IPS-15b (cell line): ENCODE measurements around the gene ESYT1.
A peak's percentile ranks its signal among the peaks of the same experiment; 100 is the strongest.
"Not testable (repeated sequence)": the region's sequence is repeated elsewhere in the genome, so short reads cannot be mapped to it uniquely, and the experiment has no call there.

Experiments
- H3K27me3 ChIP-seq: one replicate; pipeline ENCODE4 v1.6.1; 2013; ENCODE audit warnings: low read length; ENCODE audit not compliant: control insufficient read depth, insufficient read depth
- H3K36me3 ChIP-seq: one replicate; pipeline ENCODE4 v1.6.1; 2013; ENCODE audit warnings: low read length; ENCODE audit not compliant: control insufficient read depth, insufficient read depth
- H3K4me1 ChIP-seq: one replicate; pipeline ENCODE4 v1.6.1; 2013; ENCODE audit warnings: mild to moderate bottlenecking, low read length; ENCODE audit not compliant: control insufficient read depth, insufficient read depth
- H3K4me3 ChIP-seq: one replicate; pipeline ENCODE4 v1.5.1; 2013; ENCODE audit warnings: low read depth, low read length
- H3K9ac ChIP-seq: one replicate; pipeline ENCODE4 v1.6.1; 2013; ENCODE audit warnings: low read depth, mild to moderate bottlenecking, low read length
- H3K9me3 ChIP-seq: one replicate; pipeline ENCODE4 v1.6.1; 2013; ENCODE audit warnings: mild to moderate bottlenecking, low read length; ENCODE audit not compliant: control insufficient read depth, insufficient read depth

ESYT1 gene

GRCh38 chr12:56107242-56107641 is 20.8 kb upstream of the ESYT1 start:
- H3K4me1 ChIP-seq, result peaks cover 16% of the 10 kb centered on the region
- no peak overlapping the region for H3K9ac ChIP-seq
- peaks cover 39% of the 10 kb centered on the region for H3K36me3 ChIP-seq
- no peak overlapping the region for H3K4me3 ChIP-seq
- no peaks in the 10 kb centered on the region for H3K9me3 ChIP-seq
- H3K27me3 ChIP-seq, result no peaks in the 10 kb centered on the region

DNA sequence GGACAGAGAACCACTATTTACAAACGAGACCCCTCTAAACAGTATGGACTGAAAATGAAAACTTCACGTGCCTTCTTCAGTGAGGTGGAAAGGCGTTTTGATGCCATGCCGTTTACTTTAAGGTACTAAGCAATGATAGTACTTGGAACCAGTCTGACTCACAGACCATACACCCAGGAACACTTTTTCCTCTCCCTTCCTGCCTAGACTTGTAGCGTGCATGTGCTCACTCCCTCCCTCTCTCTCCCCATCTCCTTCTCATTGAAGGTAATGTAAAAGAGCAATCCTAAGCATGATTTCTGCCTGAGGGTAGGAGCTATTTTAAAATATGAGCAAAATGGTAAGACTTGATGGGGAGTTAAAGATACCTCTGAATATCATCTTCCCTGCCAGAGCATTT is 17.5 kb upstream of the ESYT1 start:
- H3K4me1 ChIP-seq, result peaks cover 8% of the 10 kb centered on the region
- no peak overlapping the region for H3K4me3 ChIP-seq
- H3K27me3 ChIP-seq, result no peaks in the 10 kb centered on the region
- H3K9me3 ChIP-seq, result no peaks in the 10 kb centered on the region
- peaks cover 44% of the 10 kb centered on the region for H3K36me3 ChIP-seq
- no peak overlapping the region for H3K9ac ChIP-seq

DNA sequence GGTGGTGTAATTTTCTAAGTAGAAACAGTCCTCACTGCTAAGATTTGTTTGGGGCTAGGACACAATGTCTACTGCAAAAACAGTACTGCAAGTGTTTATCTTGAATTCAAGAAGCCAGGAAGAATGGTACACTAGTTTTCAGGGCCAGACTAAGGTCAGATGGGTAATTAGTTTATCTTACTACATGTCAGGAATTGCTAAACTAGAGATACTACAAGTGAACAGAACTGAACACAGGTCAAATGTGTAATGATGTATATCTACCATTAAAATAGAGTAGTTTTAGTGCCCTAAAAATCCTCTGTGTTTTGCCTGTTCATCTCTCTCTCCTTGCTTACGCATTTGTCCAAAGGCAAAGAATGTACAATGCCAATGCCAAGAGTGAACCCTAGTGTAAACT is 14.0 kb upstream of the ESYT1 start:
- Histone ChIP-seq H3K9me3 (no peaks in the 10 kb centered on the region), H3K36me3 (peaks cover 30% of the 10 kb centered on the region), H3K27me3 (no peaks in the 10 kb centered on the region), H3K4me1 (peaks cover 3% of the 10 kb centered on the region), H3K9ac (no peak overlapping the region), H3K4me3 (no peak overlapping the region)

DNA sequence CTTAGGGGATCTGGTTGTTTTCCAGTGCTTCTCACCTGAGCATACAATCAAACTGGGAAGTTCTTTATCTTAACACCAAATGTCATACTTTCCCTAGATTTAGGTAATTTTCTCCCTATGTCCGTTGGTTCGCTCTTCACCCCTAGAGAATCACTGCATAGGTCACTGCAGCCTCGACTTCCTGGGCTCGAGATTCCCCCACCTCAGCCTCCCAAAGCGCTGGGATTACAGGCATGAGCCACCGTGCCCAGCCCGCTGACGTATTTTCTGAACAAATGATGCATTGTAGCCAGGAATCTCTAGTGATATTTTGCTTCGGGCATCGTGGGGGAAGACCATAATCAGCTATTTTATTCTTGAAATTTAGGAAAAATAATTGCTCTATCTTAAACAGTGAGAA is 12.7 kb upstream of the ESYT1 start:
- peaks cover 9% of the 10 kb centered on the region for H3K4me1 ChIP-seq
- H3K27me3 ChIP-seq, result no peaks in the 10 kb centered on the region
- no peaks in the 10 kb centered on the region for H3K9me3 ChIP-seq
- peak overlapping the region; percentile 95 for H3K4me3 ChIP-seq
- peak overlapping the region; percentile 51 for H3K9ac ChIP-seq
- peaks cover 18% of the 10 kb centered on the region for H3K36me3 ChIP-seq

GRCh38 chr12:56116267-56117081 is 11.6 kb upstream of the ESYT1 start, which contains the start of gene RPL41:
Gene RPL41 (plus strand): TSS chr12:56116633.
- peak within 1 kb of the TSS; percentile 95 for H3K9ac ChIP-seq
- H3K9me3 ChIP-seq, result no peaks in the 10 kb centered on the region
- H3K4me1 ChIP-seq, result peaks cover 9% of the 10 kb centered on the region
- peak within 1 kb of the TSS; percentile 95 for H3K4me3 ChIP-seq
- H3K36me3 ChIP-seq, result peaks cover 12% of the 10 kb centered on the region
- H3K27me3 ChIP-seq, result no peaks in the 10 kb centered on the region

DNA sequence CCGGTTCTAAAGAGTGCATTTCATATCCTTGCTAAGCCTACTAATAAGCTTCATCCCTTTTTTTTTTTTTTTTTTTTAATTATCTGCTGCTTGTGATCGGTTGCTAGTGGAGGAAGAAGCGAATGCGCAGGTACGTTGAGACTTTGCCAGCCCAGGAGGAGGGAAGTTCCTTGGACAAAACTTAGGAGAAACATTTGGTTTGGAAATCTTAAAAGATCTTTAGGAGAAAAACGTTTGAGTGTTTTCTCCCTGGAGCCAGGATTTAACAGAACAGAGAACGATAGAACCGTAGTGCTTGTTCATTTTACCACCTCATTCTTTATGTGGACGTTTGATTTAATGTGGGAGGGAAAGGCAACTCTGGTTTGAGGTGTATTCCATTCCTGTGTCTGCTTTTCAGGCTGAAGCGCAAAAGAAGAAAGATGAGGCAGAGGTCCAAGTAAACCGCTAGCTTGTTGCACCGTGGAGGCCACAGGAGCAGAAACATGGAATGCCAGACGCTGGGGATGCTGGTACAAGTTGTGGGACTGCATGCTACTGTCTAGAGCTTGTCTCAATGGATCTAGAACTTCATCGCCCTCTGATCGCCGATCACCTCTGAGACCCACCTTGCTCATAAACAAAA is 10.9 kb upstream of the ESYT1 start:
- Histone ChIP-seq H3K9ac (peak overlapping the region; percentile 95), H3K36me3 (peaks cover 12% of the 10 kb centered on the region), H3K4me3 (peak overlapping the region; percentile 95)
- H3K27me3 ChIP-seq, H3K4me1 ChIP-seq, H3K9me3 ChIP-seq: not testable (repeated sequence)

DNA sequence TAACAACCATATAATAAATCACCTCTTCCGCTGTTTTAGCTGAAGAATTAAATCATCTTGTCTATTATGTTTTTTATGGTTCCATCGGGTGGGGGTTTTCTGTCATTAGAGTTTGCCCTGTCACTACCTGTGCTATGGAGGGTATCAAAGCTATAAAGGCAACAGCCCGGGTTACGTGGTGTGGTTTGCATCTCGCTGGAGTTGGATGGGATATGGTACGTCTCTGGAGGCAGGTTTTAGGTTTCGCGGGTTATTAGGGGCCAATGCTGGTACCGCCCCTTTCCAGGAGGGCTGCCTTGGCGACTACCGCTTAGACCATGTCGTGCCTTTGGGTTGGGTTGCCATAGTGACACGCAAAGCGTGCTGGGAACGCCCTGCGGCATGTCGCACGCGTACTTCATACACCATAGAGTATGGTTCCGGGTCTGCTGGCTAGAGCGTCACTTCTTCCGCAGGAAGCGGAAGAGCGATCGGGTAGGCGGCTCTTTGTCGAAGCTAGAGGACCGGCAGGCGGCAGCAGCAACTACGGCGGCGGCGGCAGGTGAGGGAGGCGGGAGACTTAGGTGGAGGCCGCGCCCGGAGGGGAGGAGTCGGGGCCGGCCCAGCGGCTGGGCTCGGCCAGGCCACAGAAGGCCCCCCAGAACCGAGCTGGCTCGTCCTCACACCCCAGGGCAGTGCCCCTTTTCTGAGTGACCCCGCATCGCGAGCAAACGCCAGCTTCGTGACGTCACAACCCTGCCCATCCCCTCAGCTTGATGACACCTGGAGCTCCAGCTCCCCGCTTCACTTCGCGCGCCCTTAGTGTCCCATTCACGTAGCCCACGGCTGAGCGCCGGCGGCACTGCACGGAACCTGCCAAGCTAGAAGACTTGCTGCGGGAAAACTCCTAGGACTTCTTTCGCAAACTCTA is 10.0 kb upstream of the ESYT1 start, which contains the start of gene ZC3H10:
ZC3H10 (plus strand) TSS at position 489 of the 910 bp plus-strand sequence. CDS start 2,297 bp downstream, outside the sequence.
- Histone ChIP-seq H3K4me3 (peak within 1 kb of the TSS; percentile 95), H3K9ac (peak within 1 kb of the TSS; percentile 95), H3K27me3 (no peaks in the 10 kb centered on the region), H3K9me3 (no peaks in the 10 kb centered on the region), H3K4me1 (peaks cover 9% of the 10 kb centered on the region), H3K36me3 (peaks cover 7% of the 10 kb centered on the region)

DNA sequence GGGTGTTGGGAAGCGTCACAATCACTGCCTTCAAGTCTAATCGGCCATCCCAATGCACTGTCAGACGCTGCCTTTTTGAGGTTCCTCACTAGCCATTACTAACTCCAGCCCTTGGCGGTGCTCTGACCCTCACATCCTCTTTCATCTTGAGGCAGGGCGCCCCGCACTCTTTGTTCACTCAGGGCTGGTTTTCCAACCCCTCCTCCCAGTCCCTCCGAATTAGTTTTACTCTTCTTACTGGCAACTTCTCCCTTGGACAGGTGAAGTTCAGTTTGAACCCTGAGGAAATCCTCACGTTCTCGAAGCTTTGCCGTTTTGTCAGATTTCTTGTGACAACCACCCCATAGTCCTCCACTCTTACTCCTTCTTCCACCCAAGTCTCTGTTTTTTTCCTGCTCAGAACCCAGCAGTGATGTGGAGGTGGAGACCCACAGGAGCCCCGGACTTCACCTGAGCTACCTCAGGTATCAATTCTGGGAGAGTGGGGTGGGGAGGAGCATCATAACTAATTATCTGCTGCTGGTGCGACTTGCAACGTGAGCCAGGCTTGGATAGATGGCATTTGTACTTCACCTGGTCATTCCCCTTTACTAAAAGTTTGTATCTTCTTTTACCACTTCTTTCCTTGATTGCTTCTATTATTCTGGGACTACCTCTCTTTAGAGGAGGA is 9.2 kb upstream of the ESYT1 start:
- Histone ChIP-seq H3K9me3 (no peaks in the 10 kb centered on the region), H3K27me3 (no peaks in the 10 kb centered on the region), H3K36me3 (peaks cover 7% of the 10 kb centered on the region), H3K9ac (peak overlapping the region; percentile 67), H3K4me1 (peaks cover 9% of the 10 kb centered on the region), H3K4me3 (peak overlapping the region; percentile 78)

DNA sequence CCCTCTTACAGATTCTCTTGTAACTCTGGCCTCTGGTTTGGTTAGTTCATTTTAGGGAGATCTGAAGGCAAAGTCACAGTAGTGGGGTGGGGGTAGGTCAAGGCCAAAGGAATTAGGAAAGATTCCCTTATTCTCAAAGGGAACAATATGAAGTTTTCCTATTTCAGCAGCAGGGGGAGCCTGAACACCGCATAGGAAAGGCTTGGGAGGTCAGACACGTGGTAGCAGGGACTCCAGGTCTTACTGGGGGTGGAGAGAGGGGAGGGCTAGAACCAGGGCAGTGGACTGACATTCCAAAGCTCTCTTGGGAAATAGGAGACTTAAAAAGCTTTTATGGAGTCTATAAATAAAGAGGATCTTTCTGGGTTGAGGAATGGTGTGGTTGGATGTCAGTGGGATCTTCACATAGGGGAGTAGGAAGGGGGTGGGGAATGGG is 8.7 kb upstream of the ESYT1 start:
- no peak overlapping the region for H3K9ac ChIP-seq
- H3K9me3 ChIP-seq, result no peaks in the 10 kb centered on the region
- H3K36me3 ChIP-seq, result peaks cover 7% of the 10 kb centered on the region
- no peaks in the 10 kb centered on the region for H3K27me3 ChIP-seq
- peak overlapping the region; percentile 78 for H3K4me3 ChIP-seq
- H3K4me1 ChIP-seq, result peaks cover 9% of the 10 kb centered on the region

- no peak overlapping the region for H3K9ac ChIP-seq
Observed at GRCh38 chr12:56120158-56120846, 7.8 kb upstream of the ESYT1 start.

More at GRCh38 chr12:56120158-56120846, 7.8 kb upstream of the ESYT1 start:
- no peaks in the 10 kb centered on the region for H3K27me3 ChIP-seq
- no peak overlapping the region for H3K4me3 ChIP-seq
- peaks cover 9% of the 10 kb centered on the region for H3K4me1 ChIP-seq
- no peaks in the 10 kb centered on the region for H3K9me3 ChIP-seq
- peaks cover 7% of the 10 kb centered on the region for H3K36me3 ChIP-seq
